ENCODE data around the gene GCN1.

GRCh38 chr12:120116792-120117651, 77.5 kb downstream of the GCN1 start:
- TF ChIP-seq CTCF (IDR thresholded peaks at IDR 0.05) (peak in 1 of 4 experiments; percentile 37), POLR2AphosphoS5 (IDR thresholded peaks at IDR 0.05) (peak; percentile 42), POLR2A (IDR thresholded peaks at IDR 0.05) (peak; percentile 87)

All from prostate gland (tissue), 2 donors.